Measurements from ENCODE around the gene SHISAL2A. TPM values are rescaled to one million over a fixed set of nuclear protein-coding genes. Genes with fewer than 3 reads are reported as not detected.

Gene SHISAL2A
- total and polyA plus RNA-seq, 10 of the 15 experiments (the other 5 are each of a cell fraction or from before 2014, with no cell fraction given) = 0.18 to 0.67 (median 0.45) TPM

DNA sequence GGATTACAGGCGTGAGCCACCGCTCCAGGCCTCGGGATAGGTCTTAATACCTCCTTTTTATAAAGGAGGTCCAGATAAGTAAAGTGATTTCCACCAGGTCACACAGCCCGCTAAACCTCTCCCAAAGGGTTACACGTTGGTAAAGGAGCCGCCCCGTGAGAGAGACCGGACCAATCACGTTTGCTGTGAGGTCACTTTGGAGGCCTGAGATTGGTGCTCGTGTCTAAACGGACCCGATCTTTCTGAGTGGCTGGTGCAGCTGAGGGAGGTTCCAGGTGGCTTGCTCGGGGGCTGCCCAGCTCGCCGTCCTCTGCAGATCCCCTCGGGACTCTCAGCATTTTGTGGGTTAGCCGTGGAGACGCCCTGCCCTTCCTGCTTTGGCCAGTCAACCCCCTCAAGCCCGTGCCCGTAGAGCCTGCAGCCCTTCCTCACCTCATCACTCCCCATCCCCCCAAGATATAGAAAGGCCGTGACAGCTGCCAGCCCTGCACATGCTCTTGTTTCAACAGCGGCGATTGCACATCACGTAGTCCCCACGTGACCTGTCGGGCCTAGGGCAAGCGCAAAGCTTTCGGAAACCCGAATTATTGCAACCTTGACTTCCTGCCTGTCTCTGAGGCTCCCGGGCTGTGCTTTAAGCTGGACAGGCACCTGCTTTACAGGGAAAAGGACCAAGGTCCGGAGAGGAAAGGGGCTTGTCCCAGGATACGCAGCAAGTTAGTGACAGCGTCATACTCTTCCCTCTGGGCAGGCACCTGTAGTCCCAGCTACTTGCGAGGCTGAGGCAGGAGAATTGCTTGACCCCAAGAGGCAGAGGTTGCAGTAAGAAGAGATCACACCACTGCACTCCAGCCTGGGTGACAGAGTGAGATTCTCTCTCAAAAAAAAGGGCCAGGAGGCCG is 70.2 kb downstream of the SHISAL2A start (continued):
- TF ChIP-seq NFYA (IDR thresholded peaks at IDR 0.05; ENCODE audit: borderline replicate concordance, low read depth, low read length) (peak; percentile 49; the same call in 1 of the 2 replicates), CREB1 (IDR thresholded peaks at IDR 0.05; ENCODE audit: low read depth) (peak; percentile 61; the same call in 1 of the 2 replicates), IRF3 (IDR thresholded peaks at IDR 0.05) (no peak), EED (IDR thresholded peaks at IDR 0.05; ENCODE audit: low read depth) (no peak), TCF12 (IDR thresholded peaks at IDR 0.05; ENCODE audit: low read depth, low read length) (peak; percentile 74; the same call in 1 of the 2 replicates), E4F1 (IDR thresholded peaks at IDR 0.05; ENCODE audit: borderline replicate concordance, partially characterized antibody) (no peak), ZZZ3 (IDR thresholded peaks at IDR 0.05; ENCODE audit: control insufficient read depth, insufficient read length, low read depth) (no peak), NFYB (IDR thresholded peaks at IDR 0.05; ENCODE audit: insufficient read depth, low read depth, low read length) (peak; percentile 98), TAF1 (IDR thresholded peaks at IDR 0.05; ENCODE audit: borderline replicate concordance, low read depth, low read length) (peak; percentile 40; the same call in 1 of the 2 replicates), ZNF384 (IDR thresholded peaks at IDR 0.05; ENCODE audit: borderline replicate concordance, low read depth, low read length) (no peak), MTA2 (IDR thresholded peaks at IDR 0.05; ENCODE audit: low read depth) (no peak; the same call in 1 of the 2 replicates), ASH2L (IDR thresholded peaks at IDR 0.05; ENCODE audit: borderline replicate concordance, low read depth) (no peak), PKNOX1 (IDR thresholded peaks at IDR 0.05) (peak; percentile 70), ZBED1 (IDR thresholded peaks at IDR 0.05; ENCODE audit: borderline replicate concordance) (no peak)
- TF ChIP-seq, protein P1, sequence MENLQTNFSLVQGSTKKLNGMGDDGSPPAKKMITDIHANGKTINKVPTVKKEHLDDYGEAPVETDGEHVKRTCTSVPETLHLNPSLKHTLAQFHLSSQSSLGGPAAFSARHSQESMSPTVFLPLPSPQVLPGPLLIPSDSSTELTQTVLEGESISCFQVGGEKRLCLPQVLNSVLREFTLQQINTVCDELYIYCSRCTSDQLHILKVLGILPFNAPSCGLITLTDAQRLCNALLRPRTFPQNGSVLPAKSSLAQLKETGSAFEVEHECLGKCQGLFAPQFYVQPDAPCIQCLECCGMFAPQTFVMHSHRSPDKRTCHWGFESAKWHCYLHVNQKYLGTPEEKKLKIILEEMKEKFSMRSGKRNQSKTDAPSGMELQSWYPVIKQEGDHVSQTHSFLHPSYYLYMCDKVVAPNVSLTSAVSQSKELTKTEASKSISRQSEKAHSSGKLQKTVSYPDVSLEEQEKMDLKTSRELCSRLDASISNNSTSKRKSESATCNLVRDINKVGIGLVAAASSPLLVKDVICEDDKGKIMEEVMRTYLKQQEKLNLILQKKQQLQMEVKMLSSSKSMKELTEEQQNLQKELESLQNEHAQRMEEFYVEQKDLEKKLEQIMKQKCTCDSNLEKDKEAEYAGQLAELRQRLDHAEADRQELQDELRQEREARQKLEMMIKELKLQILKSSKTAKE (IDR thresholded peaks at IDR 0.05; ENCODE audit: low read depth, poor library complexity, severe bottlenecking) = no peak
- TF ChIP-seq, protein P2, sequence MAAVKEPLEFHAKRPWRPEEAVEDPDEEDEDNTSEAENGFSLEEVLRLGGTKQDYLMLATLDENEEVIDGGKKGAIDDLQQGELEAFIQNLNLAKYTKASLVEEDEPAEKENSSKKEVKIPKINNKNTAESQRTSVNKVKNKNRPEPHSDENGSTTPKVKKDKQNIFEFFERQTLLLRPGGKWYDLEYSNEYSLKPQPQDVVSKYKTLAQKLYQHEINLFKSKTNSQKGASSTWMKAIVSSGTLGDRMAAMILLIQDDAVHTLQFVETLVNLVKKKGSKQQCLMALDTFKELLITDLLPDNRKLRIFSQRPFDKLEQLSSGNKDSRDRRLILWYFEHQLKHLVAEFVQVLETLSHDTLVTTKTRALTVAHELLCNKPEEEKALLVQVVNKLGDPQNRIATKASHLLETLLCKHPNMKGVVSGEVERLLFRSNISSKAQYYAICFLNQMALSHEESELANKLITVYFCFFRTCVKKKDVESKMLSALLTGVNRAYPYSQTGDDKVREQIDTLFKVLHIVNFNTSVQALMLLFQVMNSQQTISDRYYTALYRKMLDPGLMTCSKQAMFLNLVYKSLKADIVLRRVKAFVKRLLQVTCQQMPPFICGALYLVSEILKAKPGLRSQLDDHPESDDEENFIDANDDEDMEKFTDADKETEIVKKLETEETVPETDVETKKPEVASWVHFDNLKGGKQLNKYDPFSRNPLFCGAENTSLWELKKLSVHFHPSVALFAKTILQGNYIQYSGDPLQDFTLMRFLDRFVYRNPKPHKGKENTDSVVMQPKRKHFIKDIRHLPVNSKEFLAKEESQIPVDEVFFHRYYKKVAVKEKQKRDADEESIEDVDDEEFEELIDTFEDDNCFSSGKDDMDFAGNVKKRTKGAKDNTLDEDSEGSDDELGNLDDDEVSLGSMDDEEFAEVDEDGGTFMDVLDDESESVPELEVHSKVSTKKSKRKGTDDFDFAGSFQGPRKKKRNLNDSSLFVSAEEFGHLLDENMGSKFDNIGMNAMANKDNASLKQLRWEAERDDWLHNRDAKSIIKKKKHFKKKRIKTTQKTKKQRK (IDR thresholded peaks at IDR 0.05; ENCODE audit: low read depth, low read length) = no peak
